Fibroblast of peridontal ligament (primary cell): Measurements from ENCODE around the gene IL31.
"Not testable (repeated sequence)": the region's sequence is repeated elsewhere in the genome, so short reads cannot be mapped to it uniquely, and the experiment has no call there.

Source experiments
- DNase-seq: peaks from one replicate; pipeline ENCODE4 v3.0.0-alpha.2; 2010; ENCODE audit errors: extremely low read depth

Gene IL31

DNA sequence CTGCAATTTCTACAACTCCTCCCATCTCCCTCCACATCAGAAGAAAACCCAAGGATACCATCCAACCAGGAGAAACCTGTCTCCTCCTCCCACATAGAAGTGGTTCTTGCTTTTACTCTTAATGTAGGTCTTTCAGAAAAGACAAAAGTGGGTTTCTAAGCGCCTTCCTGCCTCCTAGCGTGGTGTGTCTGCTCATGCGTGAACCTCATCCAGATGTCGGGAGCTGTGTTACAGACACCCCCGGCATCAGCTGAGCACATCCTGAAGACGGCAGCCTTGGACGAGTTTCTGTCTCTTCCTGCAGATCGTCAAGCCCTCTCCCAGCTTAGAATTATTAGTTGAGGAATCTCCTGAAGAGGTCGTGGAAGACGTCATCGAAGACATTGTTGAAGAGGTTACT lies 18.4 kb upstream of the IL31 start:
- DNase-seq: no peak

DNA sequence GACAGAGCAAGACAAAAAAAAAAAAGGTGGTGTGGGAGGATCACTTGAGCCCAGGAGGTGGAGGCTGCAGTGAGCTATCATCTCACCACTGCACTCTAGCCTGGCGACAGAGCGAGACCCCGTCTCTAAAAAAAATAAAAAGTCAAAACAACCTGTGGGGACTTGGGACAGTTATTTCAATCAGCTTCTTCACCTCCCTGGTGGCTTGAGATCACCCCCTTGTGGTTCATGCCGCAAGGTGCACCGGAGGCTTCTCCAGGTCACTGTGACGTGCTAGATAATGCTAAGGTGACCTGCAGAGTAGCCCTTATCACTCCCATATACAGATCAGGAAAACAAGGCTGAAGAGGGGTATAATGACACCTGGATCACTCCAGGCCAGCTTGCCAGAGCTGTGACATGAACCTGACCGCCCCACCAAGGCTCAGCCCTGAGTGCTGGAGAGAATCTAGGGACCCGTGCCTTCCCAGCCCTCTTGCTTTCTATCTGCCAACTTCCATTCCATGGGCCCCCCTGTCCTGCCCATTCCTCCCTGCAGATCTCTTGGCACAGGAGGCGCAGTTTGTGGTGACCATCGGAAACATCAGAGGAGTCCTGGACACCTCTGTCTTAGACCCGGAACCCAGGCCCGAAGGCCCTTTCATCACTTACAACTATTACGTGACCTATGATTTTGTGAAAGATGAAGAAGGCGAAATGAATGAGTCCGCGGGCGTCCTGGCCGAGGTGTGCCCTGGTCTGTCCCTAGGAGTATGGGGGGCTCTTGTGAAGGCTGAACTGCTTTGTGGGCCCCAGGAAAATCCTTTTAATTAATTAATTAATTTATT lies 17.0 kb upstream of the IL31 start:
- DNase-seq: peak; percentile 54

DNA sequence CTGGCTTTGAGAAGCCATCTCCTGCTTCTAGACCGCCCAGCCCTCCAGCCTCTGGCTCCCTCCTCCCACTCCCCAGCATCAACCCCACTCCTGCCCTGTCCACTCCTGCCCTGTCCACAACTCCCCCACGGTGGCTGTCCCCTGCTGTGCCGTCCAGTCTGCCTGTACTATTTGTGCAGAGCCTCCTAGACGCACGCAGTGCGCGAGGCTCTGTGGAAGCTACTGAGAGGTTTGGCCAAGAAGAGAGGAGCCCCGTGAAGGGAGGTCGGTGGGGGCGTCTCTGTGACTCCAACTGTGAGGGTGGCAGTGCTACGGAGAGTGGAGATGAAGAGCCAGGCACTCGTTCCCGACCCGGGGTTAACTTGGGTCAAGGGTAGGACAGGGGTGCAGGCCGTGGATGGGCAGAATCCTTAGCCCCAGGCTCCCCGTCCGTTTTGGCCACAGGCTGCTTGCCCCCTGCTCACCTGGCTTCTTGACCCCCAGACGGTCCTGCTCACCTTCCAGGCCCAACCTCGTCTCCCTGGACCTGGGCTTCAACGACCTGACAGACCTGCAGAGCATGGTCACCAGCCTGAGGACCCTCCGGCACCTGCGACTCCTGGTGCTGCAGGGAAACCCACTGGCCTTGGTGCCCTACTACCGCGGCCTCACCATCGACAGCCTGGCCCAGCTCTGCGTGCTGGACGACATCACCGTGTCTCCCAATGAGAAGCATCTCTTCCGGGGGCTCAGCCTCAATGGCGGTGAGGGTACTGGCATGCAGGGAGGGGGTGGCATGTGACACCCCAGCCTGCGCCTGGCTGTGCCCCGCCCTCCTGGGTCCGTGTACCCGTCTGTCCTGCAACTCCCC lies 15.8 kb upstream of the IL31 start:
- no peak for DNase-seq

DNA sequence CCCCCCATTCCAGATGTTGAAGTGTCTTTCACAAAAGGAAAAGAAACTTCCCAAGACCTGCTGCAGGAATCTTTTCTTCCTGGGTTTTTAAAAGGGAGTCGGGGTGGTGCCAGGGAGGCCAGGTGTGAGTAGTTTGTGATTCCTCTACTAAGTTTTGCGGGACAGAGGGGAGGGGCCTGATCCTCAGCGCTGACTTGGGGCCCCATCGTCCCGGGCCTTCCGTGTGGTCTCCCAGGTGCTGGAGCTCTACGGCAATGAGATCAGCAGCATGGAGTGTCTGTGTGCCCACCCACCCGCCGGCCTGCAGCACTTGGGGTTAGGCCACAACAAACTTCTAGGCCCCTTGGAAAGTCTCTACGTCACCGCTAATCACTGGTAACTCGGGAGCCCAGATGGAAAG lies 13.4 kb upstream of the IL31 start:
- no peak for DNase-seq

DNA sequence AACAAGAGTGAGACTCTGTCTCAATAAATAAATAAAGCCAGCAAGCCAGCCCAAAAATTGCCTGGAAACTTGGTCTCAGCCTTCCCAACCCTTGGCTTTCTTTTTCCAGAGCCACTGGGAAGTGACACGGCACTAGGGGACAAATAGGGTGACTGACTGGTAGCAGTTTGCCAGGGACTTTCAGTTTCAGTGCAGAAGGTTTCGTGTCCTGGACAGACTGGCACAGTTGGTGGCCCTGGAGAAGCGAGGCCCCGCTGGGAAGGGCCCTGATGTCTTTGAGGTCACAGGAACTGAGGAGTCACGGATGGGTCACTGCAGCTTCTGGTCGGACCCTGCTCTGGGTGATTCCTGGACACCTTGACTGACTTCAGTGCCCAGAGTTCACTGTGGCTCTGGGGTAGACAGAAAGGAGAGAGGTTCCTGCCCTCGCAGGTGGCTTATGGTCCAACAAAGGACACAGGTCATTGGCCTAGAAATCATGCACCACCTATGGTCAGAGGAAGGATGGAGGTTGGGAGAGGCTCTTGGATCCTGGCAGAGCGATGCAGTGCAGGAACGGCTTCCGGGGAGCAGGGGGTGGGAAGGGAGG lies 11.6 kb upstream of the IL31 start:
- DNase-seq: no peak

DNA sequence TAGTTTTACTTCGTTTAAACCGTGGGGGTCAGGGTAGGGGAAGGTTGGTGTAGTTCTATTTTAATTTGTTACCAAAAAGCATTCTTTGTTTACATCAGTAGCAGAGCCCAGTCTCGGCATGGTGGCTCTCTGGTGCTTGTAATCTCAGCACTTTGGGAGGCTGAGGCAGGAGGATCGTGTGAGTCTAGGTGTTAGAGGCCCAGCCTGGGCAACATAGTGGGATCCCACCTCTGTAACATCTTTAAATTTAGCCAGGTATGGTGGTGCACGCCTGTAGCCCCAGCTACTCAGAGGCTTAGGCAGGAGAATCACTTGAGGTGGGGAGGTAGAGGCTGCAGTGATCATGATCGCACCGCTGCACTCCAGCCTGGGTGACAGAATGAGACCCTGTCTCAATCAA lies 11.1 kb upstream of the IL31 start:
- DNase-seq: no peak

DNA sequence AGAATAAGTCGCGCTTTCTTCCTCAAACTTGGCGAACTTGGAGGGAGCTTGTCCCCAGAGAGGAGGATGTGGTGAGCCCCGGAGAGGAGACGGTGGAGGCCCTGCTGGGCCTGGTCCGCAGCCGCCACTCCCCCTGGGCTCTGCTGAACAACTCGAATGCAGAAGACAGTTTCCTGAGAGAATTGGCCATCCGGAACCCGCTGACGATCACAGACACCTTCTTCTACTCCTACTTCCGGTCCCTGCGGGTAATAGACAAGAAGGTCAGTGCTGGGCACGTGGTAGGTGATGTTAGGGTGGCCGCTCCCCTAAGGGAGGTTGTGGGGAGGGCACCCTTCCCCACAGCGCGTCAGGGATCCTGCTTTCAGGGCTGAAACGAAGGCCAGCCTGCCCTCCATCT lies 10.5 kb upstream of the IL31 start:
- no peak for DNase-seq

DNA sequence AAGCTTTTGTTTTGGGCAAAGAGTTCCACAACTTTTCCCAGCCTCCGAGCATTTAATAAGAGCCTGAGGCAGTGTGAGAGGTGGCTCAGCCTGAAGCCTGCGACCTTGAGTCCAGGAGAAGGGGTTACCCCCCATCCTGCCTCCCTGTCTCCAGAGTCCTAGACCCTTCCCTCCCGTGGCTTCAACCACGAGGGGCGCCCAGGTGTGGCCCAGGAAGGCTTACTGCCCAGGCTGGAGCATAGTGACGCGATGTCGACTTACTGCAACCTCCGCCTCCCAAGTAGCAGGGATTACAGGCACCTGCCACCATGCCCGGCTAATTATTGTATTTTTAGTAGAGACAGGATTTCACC lies 9.5 kb upstream of the IL31 start:
- no peak for DNase-seq

DNA sequence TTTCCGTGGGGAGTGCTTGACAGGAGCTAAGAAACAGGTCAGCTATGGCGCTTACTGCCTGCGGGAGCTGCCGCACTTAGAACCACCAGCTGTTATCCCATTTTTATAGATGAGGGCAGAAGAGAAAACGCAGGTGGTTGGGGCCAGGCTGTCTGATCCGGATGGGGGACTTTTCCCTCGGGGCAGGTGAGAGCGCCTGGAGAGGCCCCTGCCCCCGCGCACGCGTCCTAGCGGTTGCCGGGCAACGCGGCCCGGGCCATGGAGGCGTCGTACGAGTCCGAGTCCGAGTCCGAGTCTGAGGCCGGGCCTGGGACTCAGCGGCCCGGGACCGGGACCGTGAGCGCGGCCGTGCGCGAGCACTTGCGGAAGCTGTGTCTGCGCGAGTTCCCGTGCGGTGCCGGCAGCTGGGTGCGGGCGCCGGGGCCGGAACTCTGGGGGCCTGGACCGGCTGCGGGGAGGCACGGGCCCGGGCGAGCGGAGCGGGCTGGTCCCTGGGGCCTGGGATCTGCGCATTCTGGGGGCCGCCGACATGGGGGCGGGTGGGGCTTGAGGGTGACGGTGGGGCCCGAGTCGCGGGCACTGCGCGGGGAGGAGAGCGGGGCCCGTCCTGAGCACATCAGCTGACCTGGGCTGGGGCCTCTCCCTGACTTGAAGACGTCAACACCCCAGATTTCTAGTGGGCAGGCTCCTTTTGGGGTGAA lies 9.0 kb upstream of the IL31 start, which contains the start of gene LRRC43:
Gene LRRC43, plus strand, starts transcription at position 237 of the 701 bp plus-strand sequence. Its CDS starts 22 bp downstream, at position 259.
- DNase-seq: no peak

DNA sequence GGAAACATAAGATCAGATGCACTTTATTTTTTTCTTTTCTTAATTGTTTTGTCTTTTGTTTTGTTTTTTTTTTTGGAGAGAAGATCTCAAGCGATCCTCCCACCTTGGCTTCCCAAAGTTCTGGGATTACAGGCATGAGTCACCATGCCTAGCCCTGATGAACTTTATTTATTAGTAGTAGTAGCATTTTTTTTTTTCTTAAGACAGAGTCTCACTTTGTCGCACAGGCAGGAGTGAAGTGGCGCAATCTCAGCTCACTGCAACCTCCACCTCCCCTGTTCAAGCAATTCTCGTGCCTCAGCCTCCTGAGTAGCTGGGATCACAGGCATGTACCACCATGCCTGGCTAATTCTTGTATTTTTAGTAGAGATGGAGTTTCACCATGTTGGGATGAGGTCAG lies 2.5 kb upstream of the IL31 start:
- DNase-seq: not testable (repeated sequence)

DNA sequence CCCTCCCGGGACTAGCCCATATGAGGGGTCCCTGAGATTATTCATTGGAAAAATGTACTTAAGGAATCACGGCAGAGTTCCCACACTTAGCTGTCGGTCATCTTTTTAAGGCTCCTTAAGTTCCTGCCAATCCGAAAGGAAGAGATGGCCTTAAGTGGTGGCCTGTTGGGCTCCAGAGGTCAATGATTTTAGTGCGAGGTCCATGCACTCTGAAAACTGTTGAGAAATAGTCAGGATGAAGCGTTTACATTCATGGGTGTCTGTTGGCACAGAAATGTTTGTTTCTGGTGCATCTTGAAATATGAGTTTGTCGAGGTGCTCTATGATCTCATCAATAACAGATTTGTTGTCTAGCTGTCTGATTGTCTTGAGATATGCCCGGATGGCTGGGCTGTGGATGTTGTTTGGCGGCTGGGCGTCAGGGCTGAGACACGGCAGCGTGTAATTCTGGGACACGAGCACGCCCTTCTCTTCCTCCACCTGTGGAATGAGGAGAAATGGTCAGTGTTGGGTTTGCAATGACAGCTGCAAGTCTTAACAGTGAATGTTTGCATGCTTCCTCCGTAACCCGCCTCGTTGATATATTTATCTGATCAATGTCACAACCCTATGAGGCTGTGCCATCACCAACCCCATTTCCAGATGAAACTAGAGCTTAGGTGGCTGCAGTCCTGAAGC lies 1.6 kb downstream of the IL31 start:
- DNase-seq: no peak

DNA sequence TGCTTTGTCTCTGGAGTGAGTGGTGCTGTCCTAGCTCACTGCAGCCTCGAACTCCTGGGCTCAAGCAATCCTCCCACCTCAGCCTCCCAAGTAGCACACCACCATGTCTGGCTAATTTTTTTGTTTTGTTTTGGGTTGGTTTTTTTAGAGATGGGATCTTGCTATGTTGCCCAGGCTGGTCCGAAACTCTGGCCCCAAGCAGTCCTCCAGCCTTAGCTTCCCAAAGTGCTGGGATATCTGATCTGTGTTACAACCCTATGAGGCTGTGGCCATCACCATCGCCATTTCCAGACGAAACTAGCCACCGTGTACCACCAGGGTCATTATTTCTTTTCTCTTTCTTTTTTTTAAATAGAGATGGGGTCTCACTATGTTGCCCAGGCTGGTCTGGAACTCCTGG lies 2.6 kb downstream of the IL31 start:
- no peak for DNase-seq

DNA sequence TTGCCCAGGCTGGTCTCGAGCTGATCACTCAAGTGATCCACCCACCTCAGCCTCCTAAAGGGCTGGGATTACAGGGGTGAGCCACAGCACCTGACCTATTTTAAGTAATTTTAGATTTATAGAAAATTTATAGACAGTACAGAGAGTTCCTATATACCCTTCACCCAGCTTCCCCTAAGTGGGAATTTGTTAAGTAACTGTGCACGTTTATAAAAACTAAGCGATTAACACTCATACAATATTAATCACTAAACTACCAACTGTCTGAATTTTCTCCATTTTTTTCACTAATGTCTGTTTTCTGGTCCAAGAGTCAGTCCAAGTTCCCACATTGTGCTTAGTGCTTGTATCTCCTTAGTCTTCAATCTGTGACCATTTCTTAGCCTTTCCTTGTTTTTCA lies 5.5 kb downstream of the IL31 start:
- DNase-seq: no peak

DNA sequence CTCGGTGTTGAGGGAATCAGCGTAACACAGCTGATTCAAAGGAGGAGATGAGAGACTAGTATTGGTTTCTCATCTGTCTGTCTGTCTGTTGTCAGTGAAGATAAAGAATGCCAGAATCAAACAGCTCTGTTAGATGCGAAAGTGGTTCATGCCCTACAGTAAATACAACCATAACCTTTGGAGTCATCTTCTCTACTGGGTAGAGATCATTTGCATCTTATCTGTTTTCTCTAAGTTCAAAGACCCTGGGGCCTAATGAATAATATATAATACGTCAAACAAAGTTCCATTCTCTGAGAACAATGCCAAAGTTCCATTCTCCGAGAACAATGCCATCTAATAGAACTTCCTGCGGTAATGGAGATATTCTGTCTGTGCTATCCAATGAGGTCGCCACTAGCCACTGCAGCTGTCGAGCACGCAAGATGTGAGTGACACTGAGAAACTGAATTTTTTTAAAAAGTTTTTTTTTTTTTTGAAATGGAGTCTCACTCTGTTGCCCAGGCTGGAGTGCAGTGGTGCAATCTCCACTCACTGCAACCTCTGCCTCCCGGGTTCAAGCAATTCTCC lies 6.6 kb downstream of the IL31 start:
- DNase-seq: no peak

DNA sequence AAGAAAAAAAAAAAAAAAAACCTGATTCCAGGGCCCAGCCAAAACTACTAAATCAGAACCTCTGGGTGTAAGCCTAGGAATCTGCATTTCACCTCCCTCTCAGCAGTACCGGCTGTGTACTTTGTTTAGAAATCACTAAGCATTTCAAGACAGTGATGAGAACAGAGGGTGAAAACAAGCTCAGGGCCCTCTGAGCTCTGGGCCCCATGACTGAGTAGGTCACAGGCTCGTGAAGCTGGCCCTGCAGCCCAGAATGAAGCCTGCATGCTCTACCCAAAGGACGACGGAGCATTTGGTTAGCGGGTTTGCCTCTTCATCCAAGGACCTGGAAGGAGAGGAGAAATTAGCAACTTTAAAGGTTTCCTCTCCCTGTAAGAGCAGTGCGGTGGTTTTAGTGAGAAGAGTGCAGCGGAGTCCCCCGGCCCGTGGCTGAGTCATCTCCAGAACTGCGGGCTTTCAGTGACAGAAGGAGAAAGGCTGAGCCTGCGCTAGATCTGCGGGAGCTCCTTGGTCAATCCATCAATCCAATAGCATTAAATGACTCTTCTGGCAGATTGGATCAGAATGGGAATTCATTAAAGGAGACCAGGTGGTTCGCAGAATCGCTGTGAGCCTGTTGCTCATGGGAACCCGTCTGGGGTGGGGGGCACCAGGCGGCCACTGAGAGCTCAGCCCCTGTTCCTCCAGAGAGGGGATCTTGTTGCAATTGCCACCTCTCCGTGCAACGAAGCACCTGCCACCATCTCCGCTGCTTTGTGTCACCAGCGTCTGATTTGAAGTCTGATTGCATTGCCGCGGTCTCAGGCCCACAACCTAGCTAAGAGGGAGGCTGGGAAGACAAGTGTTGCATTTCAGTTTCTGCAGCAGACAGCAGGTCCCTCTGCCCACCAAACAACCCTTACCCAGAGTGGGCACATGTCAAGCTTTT lies 7.3 kb downstream of the IL31 start:
- DNase-seq: no peak

DNA sequence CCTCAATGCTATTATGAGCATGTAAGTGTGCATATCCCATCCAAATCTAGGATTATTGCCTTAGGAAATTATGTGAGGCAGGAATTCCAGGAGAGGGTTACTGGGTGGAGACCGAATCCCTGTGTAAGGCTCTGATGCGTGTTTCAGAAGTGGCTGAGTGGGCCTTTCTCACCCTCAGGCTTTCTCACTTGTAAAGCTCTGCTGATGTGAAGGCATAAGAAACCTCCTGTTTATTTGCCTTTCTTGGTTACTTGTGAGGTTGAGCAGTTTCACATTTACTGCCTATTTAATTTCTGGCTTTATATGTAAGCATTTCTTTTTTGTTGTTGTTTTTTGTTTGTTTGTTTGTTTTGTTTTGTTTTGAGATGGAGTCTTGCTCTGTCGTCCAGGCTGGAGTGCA lies 11.0 kb downstream of the IL31 start:
- DNase-seq: no peak

DNA sequence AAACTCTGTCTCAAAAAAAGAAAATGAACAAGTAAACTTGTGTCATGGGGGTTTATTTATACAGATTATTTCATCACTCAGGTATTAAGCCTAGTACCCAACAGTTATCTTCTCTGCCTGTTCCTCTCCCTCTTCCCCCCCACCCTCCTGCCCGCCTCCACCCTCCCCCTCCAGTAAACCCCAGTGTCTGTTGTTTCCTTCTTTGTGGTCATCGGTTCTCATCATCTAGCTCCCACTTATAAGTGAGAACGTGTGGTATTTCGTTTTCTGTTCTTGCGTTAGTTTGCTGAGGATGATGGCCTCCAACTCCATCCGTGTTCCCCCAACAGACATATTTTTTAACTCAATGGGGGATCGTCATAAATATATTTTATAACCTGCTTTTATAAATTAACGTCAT lies 12.3 kb downstream of the IL31 start:
- no peak for DNase-seq

DNA sequence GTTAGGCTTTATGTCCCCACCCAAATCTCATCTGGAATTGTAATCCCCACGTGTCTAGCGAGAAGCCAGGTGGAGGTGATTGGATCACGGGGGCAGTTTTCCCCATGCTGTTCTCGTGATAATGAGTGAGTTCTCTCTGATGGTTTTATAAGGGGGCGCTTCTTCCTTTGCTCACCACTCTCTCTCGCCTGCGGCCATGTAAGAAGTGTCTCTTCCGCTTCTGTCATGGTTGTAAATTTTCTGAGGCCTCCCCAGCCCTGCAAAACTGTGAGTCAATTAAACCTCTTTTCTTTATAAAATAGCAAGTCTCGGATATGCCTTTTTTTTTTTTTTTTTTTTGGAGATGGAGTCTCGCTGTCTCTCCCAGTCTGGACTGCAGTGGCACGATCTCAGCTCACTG lies 13.3 kb downstream of the IL31 start:
- no peak for DNase-seq

DNA sequence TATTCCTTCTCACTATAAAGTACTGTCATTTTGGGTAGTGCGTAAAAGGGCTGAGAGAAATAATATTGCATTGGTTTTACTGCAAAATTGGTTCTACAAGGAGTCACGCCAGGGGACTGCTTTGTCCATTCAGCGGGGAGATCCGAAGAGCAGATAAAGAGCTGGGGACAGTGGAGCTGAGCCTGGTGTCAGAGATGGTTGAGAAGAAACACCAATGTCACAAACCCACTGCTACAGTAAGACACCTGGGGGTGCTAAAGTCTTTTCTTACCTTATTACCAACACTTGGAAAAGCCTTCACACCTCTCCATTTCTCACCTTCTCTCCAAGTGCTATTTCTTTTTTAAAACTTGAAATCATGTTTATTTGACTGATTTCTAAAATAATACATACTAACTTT lies 14.1 kb downstream of the IL31 start:
- DNase-seq: no peak

DNA sequence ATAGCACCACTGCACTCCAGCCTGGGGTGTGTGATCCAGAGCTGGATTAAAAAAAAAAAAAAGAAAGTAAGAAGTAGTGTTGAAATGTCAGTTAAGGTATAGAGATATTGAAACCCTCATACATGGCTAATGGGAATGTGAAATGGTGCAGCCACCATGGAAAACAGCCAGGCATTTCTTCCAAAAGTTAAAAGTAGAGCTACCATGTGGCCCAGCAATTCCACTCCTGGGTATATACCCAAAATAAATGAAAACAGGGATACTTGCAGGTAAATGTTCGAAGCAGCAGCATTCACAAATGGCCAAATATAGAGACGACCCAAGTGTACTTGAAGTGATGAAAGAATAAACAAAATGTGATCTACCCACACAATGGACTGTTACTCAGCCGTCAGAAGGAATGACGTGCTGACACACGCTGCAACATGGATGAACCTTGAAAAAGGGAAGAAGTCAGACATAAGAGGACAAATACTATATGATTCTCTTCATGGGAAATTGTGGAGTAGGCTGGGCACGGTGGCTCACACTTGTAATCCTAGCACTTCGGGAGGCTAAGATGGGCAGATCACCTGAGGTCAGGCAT lies 15.2 kb downstream of the IL31 start:
- DNase-seq: no peak
